NCI-H146 (cell line): Measurements from ENCODE around the gene IMMP2L.
A peak's percentile ranks its signal among the peaks of the same experiment; 100 is the strongest.

Experiments used
- DNase-seq: peaks from one replicate; lab custom pipeline; 2025; lab: John Stamatoyannopoulos, UW

Gene IMMP2L

GRCh38 chr7:110803602-110804143 lies 758.6 kb downstream of the IMMP2L start:
- DNase-seq: no peak

- no peak for DNase-seq
Measured at GRCh38 chr7:110801502-110801901, 760.8 kb downstream of the IMMP2L start.

GRCh38 chr7:110800984-110801383 lies 761.3 kb downstream of the IMMP2L start:
- no peak for DNase-seq

GRCh38 chr7:110797656-110798055 lies 764.6 kb downstream of the IMMP2L start:
- no peak for DNase-seq

GRCh38 chr7:110790992-110791391 lies 771.3 kb downstream of the IMMP2L start:
- DNase-seq: no peak

- peak; percentile 26 for DNase-seq
Measured at GRCh38 chr7:110786328-110786965, 775.8 kb downstream of the IMMP2L start.

GRCh38 chr7:110784749-110785148 lies 777.5 kb downstream of the IMMP2L start:
- no peak for DNase-seq

GRCh38 chr7:110780712-110781111 lies 781.6 kb downstream of the IMMP2L start:
- DNase-seq: peak; percentile 61

- no peak for DNase-seq
Measured at GRCh38 chr7:110779339-110779738, 783.0 kb downstream of the IMMP2L start.

GRCh38 chr7:110775046-110775445 lies 787.2 kb downstream of the IMMP2L start:
- DNase-seq: no peak

GRCh38 chr7:110774071-110774470 lies 788.2 kb downstream of the IMMP2L start:
- no peak for DNase-seq

GRCh38 chr7:110772615-110773014 lies 789.7 kb downstream of the IMMP2L start:
- no peak for DNase-seq

- no peak for DNase-seq
Measured at GRCh38 chr7:110771717-110772116, 790.6 kb downstream of the IMMP2L start.

GRCh38 chr7:110767550-110768110 lies 794.7 kb downstream of the IMMP2L start:
- DNase-seq: no peak

- peak; percentile 5 for DNase-seq
Measured at GRCh38 chr7:110766864-110767263, 795.4 kb downstream of the IMMP2L start.

- DNase-seq: no peak
Measured at GRCh38 chr7:110764852-110765251, 797.4 kb downstream of the IMMP2L start.

GRCh38 chr7:110762546-110763225 lies 799.6 kb downstream of the IMMP2L start:
- DNase-seq: no peak

GRCh38 chr7:110760341-110760740 lies 802.0 kb downstream of the IMMP2L start:
- DNase-seq: no peak

GRCh38 chr7:110759069-110759468 lies 803.2 kb downstream of the IMMP2L start:
- DNase-seq: no peak

- no peak for DNase-seq
Measured at GRCh38 chr7:110754649-110755048, 807.6 kb downstream of the IMMP2L start.

GRCh38 chr7:110750931-110751605 lies 811.2 kb downstream of the IMMP2L start:
- no peak for DNase-seq

GRCh38 chr7:110733221-110733620 lies 829.1 kb downstream of the IMMP2L start:
- DNase-seq: no peak

- DNase-seq: no peak
Measured at GRCh38 chr7:110724811-110725210, 837.5 kb downstream of the IMMP2L start.
